Prostate gland (tissue), 2 donors: Measurements from ENCODE around the gene MAFG. TPM values are rescaled to one million over a fixed set of nuclear protein-coding genes. Genes with fewer than 3 reads are reported as not detected.

ENCODE experiments used
- DNase-seq: peaks from one replicate; pipeline ENCODE4 v3.0.0-alpha.2; 2019; ENCODE audit warnings: low spot score
- H3K27ac ChIP-seq, 2 donors: fragments of 200-600 bp; sonication (generic); 2 replicates each; pipeline ENCODE4 v1.5.1; 2017 to 2019
- H3K27me3 ChIP-seq: fragments of 200-600 bp; sonication (generic); replicated peaks from 2 replicates; pipeline ENCODE4 v1.5.1; 2019; ENCODE audit not compliant: insufficient read depth
- H3K36me3 ChIP-seq, 2 donors: fragments of 200-600 bp; sonication (generic); 1 replicate in 1 of 2; 2 replicates in 1 of 2; pipeline versions ENCODE4 v1.5.1 to v1.8.1; 2017 to 2019
- H3K4me1 ChIP-seq: fragments of 200-600 bp; sonication (generic); replicated peaks from 2 replicates; pipeline ENCODE4 v1.5.1; 2019
- H3K4me3 ChIP-seq, 2 donors: fragments of 200-600 bp; sonication (generic); 2 replicates each; pipeline ENCODE4 v1.5.1; 2017 to 2019
- H3K9me3 ChIP-seq: fragments of 200-600 bp; sonication (generic); 2 replicates; pipeline ENCODE4 v1.5.1; 2017
- POLR2A ChIP-seq: fragments of 450-650 bp; IDR thresholded peaks from one replicate; pipeline ENCODE4 v1.6.1; 2016; ENCODE audit warnings: antibody characterized with exemption, mild to moderate bottlenecking
- POLR2AphosphoS5 ChIP-seq: sonication (generic); formaldehyde crosslinking; IDR thresholded peaks from one replicate; pipeline ENCODE4 v1.6.1; 2017; ENCODE audit warnings: antibody characterized with exemption
- WGBS: methylation state at CpG from one replicate; pipeline ENCODE4 v1.1.5; 2018; 5-methylcytosine and 5-hydroxymethylcytosine counted together
- intact Hi-C: fragments of 100-400 bp; cut with DNase I; formaldehyde crosslinking; loops from one replicate; pipeline ENCODE4 v1.14.2; 2022
- total RNA-seq, 2 donors: library from RNA; depleted of rRNA; stranded (reverse); fragments of >200 nt; gene quantifications; one replicate each; pipeline ENCODE4 v1.1.0, GENCODE V29; 2016
- TF ChIP-seq, protein P1 (sequence below), 4 experiments: fragments of 200-600 bp in 2 of 4; fragments of 450-650 bp in 2 of 4; sonication (generic) in 2 of 4; IDR thresholded peaks; 1 replicate in 3 of 4; 2 replicates in 1 of 4; pipeline ENCODE4 v1.5.1; 2016 to 2019; ENCODE audit warnings: antibody characterized with exemption in 4 of 4, mild to moderate bottlenecking in 2 of 4, moderate library complexity in 2 of 4

The MAFG gene
- total RNA-seq, 2 donors from 2014 or later: 11.3 to 27.7 TPM

DNA sequence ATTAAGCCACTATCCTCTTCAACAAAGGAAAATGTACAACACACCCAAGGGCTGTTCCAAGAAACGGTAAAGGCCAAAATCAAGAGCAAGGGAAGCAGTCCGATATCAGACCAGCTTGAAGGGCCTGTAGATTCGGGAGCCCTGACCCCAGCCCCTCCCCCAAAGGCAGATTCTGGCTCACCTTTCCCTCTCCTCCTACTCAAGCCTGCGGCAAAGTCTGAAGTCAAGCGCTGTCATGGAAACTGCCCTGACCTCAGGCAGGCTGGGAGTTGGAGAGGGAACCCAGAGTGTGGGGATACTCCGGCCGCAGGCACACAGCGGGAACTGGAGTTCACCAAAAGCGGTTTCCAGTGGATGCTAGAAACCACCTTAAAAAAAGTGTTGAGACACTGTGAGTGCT, 37.9 kb downstream of the MAFG start:
- TF ChIP-seq, protein P1, sequence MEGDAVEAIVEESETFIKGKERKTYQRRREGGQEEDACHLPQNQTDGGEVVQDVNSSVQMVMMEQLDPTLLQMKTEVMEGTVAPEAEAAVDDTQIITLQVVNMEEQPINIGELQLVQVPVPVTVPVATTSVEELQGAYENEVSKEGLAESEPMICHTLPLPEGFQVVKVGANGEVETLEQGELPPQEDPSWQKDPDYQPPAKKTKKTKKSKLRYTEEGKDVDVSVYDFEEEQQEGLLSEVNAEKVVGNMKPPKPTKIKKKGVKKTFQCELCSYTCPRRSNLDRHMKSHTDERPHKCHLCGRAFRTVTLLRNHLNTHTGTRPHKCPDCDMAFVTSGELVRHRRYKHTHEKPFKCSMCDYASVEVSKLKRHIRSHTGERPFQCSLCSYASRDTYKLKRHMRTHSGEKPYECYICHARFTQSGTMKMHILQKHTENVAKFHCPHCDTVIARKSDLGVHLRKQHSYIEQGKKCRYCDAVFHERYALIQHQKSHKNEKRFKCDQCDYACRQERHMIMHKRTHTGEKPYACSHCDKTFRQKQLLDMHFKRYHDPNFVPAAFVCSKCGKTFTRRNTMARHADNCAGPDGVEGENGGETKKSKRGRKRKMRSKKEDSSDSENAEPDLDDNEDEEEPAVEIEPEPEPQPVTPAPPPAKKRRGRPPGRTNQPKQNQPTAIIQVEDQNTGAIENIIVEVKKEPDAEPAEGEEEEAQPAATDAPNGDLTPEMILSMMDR (IDR thresholded peaks at IDR 0.05): no peak
- no peak for TF ChIP-seq POLR2AphosphoS5
- TF ChIP-seq POLR2A: no peak
- no peak overlapping the region for H3K4me3 ChIP-seq
- WGBS: 87% methylated on average over 9 of the region's 9 CpGs
- no peaks in the 10 kb centered on the region for H3K9me3 ChIP-seq
- DNase-seq: no peak
- no peak overlapping the region for H3K27ac ChIP-seq
- peaks cover 5 to 14% of the 10 kb centered on the region in 2 donors for H3K36me3 ChIP-seq
- intact Hi-C loops: no loop called here
- H3K27me3 ChIP-seq: no peaks in the 10 kb centered on the region
- H3K4me1 ChIP-seq: peaks cover 5% of the 10 kb centered on the region

DNA sequence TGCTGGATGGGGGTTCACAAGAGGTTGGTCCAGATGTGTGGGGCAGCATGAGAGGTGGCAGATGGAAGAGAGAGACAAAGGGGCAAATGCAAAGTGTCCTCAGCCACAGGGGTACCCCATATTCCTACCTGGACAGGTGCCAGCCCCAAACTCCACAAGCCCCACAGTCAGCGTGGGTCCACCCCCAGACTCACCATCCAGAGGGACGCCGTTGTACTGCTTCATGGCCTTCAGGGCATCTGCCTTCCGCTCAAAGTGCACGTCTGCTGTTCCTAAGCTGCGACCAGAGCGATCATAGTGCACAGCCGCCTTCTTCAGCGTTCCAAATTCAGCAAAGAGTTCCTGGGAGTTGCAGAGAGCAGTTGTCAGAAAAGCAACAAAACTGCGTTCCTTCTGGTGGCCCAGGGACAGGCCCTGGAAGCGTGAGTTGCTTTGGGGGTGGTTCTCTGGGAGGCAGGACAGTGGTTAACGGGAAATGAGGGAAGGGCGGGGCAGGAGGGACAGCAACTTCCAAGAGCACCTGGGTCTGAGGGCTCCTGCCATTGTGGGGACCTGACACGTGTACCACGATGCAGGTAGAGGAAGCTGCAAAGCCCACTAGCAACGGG, 38.4 kb downstream of the MAFG start:
- peaks cover 5 to 14% of the 10 kb centered on the region in 2 donors for H3K36me3 ChIP-seq
- H3K4me3 ChIP-seq: no peak overlapping the region
- H3K27ac ChIP-seq: no peak overlapping the region
- WGBS: 90% methylated on average over 16 of the region's 16 CpGs
- TF ChIP-seq, protein P1 (IDR thresholded peaks at IDR 0.05): no peak
- TF ChIP-seq POLR2AphosphoS5 (no peak), POLR2A (no peak)
- H3K27me3 ChIP-seq: no peaks in the 10 kb centered on the region
- peaks cover 5% of the 10 kb centered on the region for H3K4me1 ChIP-seq
- H3K9me3 ChIP-seq: no peaks in the 10 kb centered on the region
- DNase-seq: no peak
- intact Hi-C loops: no loop called here

DNA sequence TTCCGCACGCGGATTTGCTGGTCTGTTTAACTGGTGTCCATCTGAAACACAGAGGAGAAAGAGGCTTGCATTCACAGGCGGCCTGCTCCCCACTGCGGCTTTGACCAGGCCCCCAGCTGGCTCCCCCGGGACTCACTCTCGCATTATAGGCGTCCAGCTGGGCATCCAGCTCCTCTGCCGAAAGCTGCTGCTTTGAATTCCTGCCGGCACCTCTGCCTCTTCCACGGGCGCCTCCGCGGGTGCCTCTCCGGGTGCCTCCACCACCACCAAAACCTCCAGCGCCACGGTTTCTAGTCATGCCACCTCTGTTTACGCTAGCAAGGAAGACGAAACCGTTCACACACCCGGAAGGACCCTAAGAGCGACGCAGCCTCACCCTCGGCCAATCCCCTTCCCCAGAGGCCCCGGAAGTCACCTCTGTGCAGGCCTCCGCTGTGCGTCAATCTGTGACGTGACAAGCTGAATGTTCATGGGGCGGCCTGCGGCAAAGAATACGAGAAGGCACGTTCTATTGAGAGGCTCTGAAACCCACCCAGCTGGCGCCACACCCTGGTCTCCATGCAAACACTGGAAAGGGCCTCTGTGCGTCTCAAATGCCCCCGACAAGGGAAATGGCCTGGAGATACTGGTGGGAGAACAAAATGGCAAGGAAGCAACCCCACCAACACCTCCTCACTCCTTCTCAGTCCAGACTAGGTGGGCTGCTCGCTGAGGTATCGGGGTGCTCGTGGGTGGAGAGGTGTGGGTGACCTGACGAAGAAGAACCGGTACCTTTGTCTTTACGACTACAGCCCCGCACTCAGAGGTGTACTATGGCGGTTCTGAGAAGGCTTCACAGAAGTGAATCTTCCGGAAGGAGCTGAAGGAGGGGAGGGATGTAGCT, 39.2 kb downstream of the MAFG start:
- Histone ChIP-seq H3K36me3 (peaks cover 5 to 14% of the 10 kb centered on the region in 2 donors), H3K27ac (no peak overlapping the region), H3K27me3 (no peaks in the 10 kb centered on the region), H3K4me3 (no peak overlapping the region), H3K9me3 (no peaks in the 10 kb centered on the region), H3K4me1 (peaks cover 5% of the 10 kb centered on the region)
- DNase-seq: no peak
- WGBS: 90% methylated on average over 44 of the region's 44 CpGs
- TF ChIP-seq, protein P1 (IDR thresholded peaks at IDR 0.05): no peak
- no peak for TF ChIP-seq POLR2A
- TF ChIP-seq POLR2AphosphoS5: no peak
- intact Hi-C loops: no loop called here

DNA sequence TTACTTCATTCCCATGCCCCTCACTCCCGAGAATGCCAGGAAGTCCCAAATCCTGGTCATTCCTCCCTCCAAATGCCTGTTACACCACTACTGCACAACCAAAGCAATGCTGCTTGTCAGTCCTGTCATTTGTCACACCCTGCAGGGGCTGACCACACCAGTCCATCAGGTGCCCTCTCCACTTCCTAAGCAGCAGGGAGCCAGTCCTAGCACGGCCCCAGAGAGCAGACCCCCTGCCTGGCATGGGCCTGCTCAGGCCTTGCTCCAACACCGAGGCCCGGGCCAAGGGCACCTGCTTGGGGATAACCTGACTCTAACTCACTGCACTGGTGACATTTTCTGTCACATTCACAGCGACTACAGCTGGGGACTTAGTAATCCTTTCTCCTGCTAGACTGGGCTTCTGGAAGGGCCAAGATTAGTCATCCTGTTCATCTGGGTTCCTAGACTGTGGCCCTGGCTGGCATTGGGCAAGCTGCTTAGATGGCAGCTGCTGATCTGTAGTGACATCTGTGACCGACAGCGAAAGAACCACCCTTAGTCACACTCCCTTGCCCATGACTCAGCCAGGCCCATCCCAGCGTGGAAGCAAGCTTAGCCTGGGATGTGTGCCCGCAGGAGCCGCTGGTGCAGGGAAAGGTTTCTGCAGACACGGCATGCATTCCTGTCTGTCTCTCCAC, 41.5 kb downstream of the MAFG start:
- H3K4me1 ChIP-seq: peaks cover 5% of the 10 kb centered on the region
- H3K4me3 ChIP-seq: no peak overlapping the region
- intact Hi-C loops: no loop called here
- 86% methylated on average over 10 of the region's 11 CpGs for WGBS
- H3K36me3 ChIP-seq: peaks cover 5 to 14% of the 10 kb centered on the region in 2 donors
- no peak overlapping the region for H3K27ac ChIP-seq
- no peaks in the 10 kb centered on the region for H3K27me3 ChIP-seq
- DNase-seq: no peak
- TF ChIP-seq, protein P1 (IDR thresholded peaks at IDR 0.05): no peak
- TF ChIP-seq POLR2AphosphoS5: no peak
- no peak for TF ChIP-seq POLR2A
- H3K9me3 ChIP-seq: no peaks in the 10 kb centered on the region
